GM18499 (cell line): ENCODE data around the gene PPP1R3G.
"Not testable (repeated sequence)": the region's sequence is repeated elsewhere in the genome, so short reads cannot be mapped to it uniquely, and the experiment has no call there.

ENCODE experiments used
- ATAC-seq: cut with Tn5 transposase; IDR thresholded peaks from one replicate; pipeline ENCODE4 v1.9.1; 2021; ENCODE audit warnings: moderate number of reproducible peaks; ENCODE audit not compliant: insufficient read depth, unreplicated experiment

Gene PPP1R3G

GRCh38 chr6:5084781-5085647 is at the start of gene PPP1R3G:
PPP1R3G (plus strand) TSS chr6:5085341; CDS start chr6:5085486, 145 bp downstream.
- ATAC-seq: no peak

DNA sequence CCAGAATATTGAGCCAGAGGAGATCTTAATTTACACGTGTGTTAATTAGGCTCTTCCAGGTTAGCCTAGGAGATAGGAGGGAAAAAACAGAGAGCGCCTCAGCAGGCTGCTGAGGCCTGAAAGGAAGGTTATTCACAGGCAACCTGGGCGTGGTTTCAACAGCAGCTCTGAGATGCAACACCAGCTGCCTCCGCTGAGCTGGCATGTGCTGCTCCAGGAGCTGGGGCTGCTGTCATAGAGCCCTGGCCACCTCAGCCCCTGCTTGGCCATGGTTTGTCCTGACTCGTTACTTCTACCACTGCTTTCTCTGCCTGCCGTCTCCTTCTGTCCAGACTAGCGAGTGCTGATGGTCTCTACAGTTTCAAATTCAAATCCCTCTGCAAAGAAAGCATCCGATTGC is 48.9 kb upstream of the PPP1R3G start:
- ATAC-seq: no peak

GRCh38 chr6:5041955-5042354 is 43.2 kb upstream of the PPP1R3G start:
- no peak for ATAC-seq

DNA sequence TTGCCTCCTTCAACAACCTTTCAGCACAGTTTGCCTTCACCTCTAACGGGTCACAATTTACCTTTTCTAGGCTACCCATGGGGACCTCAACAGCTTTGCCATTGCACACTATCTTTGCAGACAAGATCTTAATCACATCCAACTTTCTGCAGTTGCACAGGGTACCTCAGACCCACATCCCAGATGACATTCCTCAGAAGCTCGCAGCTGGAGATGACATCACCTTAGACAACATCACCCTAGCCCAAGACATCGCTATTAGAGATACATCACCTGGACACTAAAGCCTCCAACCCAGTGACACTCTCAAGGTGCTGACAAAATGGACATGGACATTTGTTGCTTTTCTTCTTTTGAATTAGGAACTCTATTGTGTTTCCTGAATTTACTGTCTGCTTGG is 42.7 kb upstream of the PPP1R3G start:
- no peak for ATAC-seq

- ATAC-seq: no peak
Measured at GRCh38 chr6:5044866-5045265, 40.3 kb upstream of the PPP1R3G start.

DNA sequence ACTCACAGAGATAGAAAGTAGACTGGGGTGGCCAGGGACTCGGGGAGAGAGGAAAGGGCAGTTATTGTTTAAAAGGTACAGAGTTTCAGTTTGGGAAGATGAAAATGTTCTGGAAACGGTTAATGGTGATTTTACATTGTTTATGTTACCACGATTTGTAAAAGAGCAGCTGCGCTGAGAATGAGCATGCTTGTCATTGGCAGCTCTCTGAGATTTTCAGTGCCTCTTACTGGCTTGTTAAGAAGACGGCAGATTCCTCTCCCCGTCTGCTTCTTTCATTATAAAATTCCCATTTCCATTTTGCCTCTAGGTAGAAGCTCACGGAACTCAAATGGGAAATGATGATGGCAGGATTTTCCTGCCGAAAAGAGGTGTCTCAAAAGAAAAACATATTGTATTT is 39.7 kb upstream of the PPP1R3G start:
- no peak for ATAC-seq

DNA sequence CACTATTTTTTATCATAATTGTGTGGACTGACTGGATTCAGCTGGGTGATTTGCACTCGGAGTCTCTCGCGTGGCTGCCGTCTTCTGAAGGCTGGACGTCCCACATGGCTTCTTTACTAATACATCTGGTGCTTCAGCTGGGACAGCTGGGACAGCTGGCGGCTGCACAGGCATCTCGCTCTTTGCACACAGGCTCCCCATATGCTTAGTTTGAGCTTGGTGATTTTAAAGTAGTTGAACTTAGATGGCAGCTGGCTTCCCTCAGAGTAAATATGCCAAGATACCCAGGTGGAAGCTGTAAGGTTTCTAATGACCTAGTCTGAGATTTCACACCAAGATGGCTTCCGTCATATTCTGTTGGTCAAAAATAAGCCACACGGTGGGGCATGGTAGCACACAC is 38.7 kb upstream of the PPP1R3G start:
- ATAC-seq: no peak

DNA sequence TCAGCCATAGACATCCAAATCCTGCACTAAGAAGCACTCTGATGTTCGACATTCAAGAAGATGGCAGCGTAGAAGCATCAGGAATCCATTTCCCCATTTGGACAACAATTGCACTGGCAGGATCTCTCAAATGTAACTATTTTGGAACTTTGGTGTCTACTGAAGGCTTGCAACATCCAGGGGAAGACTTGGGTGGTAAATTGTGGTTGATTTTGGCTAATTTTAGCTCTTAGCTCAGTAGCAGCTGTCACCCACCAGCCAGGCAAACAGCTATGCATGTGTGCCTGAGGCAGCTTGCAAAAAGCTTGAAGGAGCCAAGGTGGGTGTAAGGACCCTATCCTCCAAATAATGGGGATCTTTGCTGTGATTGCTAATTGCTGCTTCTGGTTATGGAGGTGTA is 35.1 kb upstream of the PPP1R3G start:
- ATAC-seq: no peak

DNA sequence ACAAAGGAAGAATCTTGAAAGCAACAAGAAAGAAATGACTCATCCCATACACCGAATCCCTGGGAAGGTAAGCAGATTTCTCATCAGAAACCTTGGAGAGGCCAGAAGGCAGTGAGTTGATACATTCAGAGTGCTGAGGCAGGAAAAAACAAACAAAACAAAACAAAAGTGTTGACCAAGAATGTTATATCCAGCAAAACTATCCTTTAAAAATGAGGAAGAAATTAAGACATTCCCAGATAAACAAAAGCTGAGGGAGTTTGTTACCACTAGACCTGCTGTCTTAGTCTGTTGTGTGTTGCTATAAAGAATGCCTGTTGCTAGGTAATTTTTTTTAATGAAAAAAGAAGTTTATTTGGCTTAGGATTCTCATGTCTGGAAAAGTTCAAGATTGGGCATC is 33.7 kb upstream of the PPP1R3G start:
- ATAC-seq: no peak

GRCh38 chr6:5053038-5053437 is 32.1 kb upstream of the PPP1R3G start:
- no peak for ATAC-seq

DNA sequence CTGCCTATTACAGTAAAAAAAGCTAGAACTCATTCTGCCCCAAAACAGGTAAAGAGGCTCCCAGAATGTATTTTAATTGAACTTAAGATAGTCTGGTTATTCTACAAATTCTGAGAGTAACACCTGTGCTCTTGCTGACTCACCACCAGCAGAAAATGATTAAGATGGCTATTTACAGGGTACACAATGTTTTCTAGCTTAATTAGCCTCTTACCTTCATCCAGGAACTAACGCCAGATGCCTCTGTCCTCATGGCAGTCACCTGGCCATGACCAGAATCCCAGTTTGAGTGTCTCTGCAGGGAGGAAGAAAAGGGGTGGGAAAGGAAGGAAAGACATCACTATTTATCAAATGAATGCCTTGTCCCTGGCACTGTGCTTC is 31.3 kb upstream of the PPP1R3G start:
- ATAC-seq: no peak

DNA sequence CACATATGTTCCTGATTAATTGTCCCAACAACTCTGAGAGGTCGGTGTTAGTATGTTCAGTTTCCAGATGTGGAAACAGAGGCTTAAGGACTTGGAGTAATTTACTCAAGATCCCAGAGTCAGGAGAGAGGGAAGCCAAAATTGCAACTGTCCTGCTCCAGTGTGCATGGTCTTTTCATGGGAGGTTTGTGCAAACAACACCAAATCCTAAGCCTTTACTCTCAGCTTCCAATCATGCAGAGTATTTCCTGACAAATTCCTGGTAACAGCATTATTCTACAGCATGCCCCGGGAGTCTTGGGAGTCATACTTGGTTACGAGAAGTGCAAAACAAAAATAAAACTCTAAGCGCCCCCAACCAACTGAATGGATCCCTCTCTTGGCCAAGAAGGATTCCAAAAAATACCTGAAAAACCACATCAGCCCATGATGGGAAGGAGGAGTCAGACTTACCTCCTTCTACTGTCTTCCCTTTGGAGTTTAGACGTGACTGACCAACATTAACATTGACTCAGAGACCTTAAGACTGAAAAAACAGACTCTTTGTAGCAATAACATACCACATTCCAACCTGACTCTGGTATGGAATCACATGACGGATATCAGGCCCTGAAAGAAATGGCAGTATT is 30.8 kb upstream of the PPP1R3G start:
- no peak for ATAC-seq

GRCh38 chr6:5055118-5055517 is 30.0 kb upstream of the PPP1R3G start:
- ATAC-seq: no peak

GRCh38 chr6:5058254-5058653 is 26.9 kb upstream of the PPP1R3G start:
- ATAC-seq: no peak

GRCh38 chr6:5059036-5059896 is 25.9 kb upstream of the PPP1R3G start:
- no peak for ATAC-seq

DNA sequence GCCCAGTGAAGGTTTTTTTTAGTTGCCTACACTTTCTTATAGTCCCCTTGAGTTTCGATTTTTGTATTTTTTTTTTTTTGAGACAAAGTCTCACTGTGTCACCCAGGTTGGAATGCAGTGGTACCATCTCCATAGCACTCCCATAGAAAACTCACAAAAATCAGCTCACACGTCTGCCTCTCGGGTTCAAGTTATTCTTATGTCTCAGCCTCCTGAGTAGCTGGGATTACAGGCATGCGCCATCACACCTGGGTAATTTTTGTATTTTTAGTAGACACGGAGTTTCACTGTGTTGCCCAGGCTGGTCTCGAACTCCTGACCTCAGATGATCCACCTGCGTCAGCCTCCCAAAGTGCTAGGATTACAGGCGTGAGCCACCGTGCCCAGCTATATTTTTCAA is 24.7 kb upstream of the PPP1R3G start:
- not testable (repeated sequence) for ATAC-seq

- ATAC-seq: no peak
Measured at GRCh38 chr6:5061152-5061551, 24.0 kb upstream of the PPP1R3G start.

DNA sequence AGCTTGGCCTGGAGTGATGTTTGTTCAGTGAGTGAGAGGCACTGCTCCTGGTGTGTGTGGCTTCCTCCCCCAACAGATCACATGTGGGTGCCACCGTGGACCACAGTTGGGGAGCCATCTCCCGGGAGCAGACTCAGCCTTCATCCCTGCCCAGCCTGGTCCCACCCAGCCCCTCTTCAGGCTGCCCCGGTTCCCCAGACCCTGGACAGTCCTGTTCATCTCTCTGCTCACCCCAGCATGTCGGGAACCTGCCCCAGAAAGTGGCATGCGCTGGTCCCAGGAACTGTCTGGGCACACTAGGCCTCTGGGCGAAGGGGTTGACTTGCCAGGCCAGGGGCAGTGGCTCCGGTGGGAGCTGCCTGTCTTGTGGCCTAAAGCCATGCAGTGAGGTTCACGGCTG is 21.5 kb upstream of the PPP1R3G start:
- no peak for ATAC-seq

GRCh38 chr6:5066456-5067093 is 18.6 kb upstream of the PPP1R3G start:
- no peak for ATAC-seq

- ATAC-seq: no peak
Measured at GRCh38 chr6:5067305-5067704, 17.8 kb upstream of the PPP1R3G start.
